Measurements from ENCODE around the gene EDA2R. TPM values are rescaled to one million over a fixed set of nuclear protein-coding genes. Genes with fewer than 3 reads are reported as not detected.

The EDA2R gene
- total and polyA plus RNA-seq, 2 donors (not counting 3 experiments of a cell fraction or from before 2014, with no cell fraction given) = 1.9 TPM

- Histone ChIP-seq H2AFZ (ENCODE audit: low read depth, low read length) (no peak overlapping the region), H3K9ac (replicated peaks; ENCODE audit: extremely low read depth, insufficient read depth, low read length) (no peak overlapping the region), H3K27me3 (ENCODE audit: control insufficient read depth in 2 of 2, insufficient read depth in 2 of 2, low read length in 2 of 2) (no peaks in the 10 kb centered on the region), H3K9me3 (replicated peaks; ENCODE audit: control insufficient read depth, insufficient read depth, low read length) (no peaks in the 10 kb centered on the region), H3K27ac (ENCODE audit: insufficient read depth, low read depth, low read length) (no peak overlapping the region), H3K4me3 (replicated peaks in 1 of 3; ENCODE audit: insufficient read depth in 1 of 3, low read depth in 1 of 3, low read length in 3 of 3) (no peak overlapping the region), H4K20me1 (replicated peaks; ENCODE audit: control insufficient read depth, extremely low read depth, insufficient read depth, low read length) (no peaks in the 10 kb centered on the region), H3K9me1 (replicated peaks; ENCODE audit: control insufficient read depth, extremely low read depth, insufficient read depth, low read length) (no peaks in the 10 kb centered on the region), H3K4me2 (ENCODE audit: insufficient read depth, low read length) (no peak overlapping the region), H3K4me1 (ENCODE audit: control insufficient read depth, extremely low read depth, insufficient read depth, low read length) (no peaks in the 10 kb centered on the region), H3K36me3 (ENCODE audit: control insufficient read depth in 2 of 2, extremely low read depth in 1 of 2, insufficient read depth in 2 of 2, low read length in 2 of 2) (no peaks in the 10 kb centered on the region), H3K79me2 (ENCODE audit: control insufficient read depth, insufficient read depth, low read length) (no peaks in the 10 kb centered on the region)
- no peak for FAIRE-seq
- BruUV-seq (replicated peaks) = no TSS peak
- dilution Hi-C loops (cut with MboI; ENCODE audit: extremely low pct_ligation_motif_present, low sequenced_read_pairs) = no loop called here
- POLR2A ChIA-PET = no interaction called here
- CTCF ChIA-PET = no interaction called here
- intact Hi-C loops (cut with micrococcal nuclease) = no loop called here
- no peak for TF ChIP-seq FOS (IDR thresholded peaks at IDR 0.05; ENCODE audit: borderline replicate concordance, insufficient read depth, low read length)
- no peak for TF ChIP-seq JUN (IDR thresholded peaks at IDR 0.05; ENCODE audit: borderline replicate concordance, insufficient read depth, insufficient read length, low read depth)
- TF ChIP-seq GATA2 (IDR thresholded peaks at IDR 0.05; ENCODE audit: insufficient read depth, insufficient read length, low read depth, low read length) = no peak
- no peak for TF ChIP-seq MYC (IDR thresholded peaks at IDR 0.05; ENCODE audit: low read depth, low read length)
- DNase-seq (ENCODE audit: low read depth, low spot score) = no peak
Measured at GRCh38 chrX:66602381-66602938, 36.4 kb downstream of the EDA2R start.

GRCh38 chrX:66601522-66601921 lies 37.4 kb downstream of the EDA2R start:
- H3K36me3 ChIP-seq (ENCODE audit: control insufficient read depth in 2 of 2, extremely low read depth in 1 of 2, insufficient read depth in 2 of 2, low read length in 2 of 2) = no peaks in the 10 kb centered on the region
- dilution Hi-C loops (cut with MboI; ENCODE audit: extremely low pct_ligation_motif_present, low sequenced_read_pairs) (no loop called here), intact Hi-C loops (cut with micrococcal nuclease) (no loop called here)
- FAIRE-seq (no peak), DNase-seq (ENCODE audit: low read depth, low spot score) (no peak)
- no peaks in the 10 kb centered on the region for H4K20me1 ChIP-seq (replicated peaks; ENCODE audit: control insufficient read depth, extremely low read depth, insufficient read depth, low read length)
- H3K9ac ChIP-seq (replicated peaks; ENCODE audit: extremely low read depth, insufficient read depth, low read length) = no peak overlapping the region
- POLR2A ChIA-PET = no interaction called here
- TF ChIP-seq MAX (IDR thresholded peaks at IDR 0.05; ENCODE audit: insufficient read depth, insufficient read length) = no peak
- TF ChIP-seq CTCF (IDR thresholded peaks at IDR 0.05; ENCODE audit: extremely low read depth in 1 of 2, insufficient read depth in 1 of 2, low read depth in 1 of 2, low read length in 2 of 2) = no peak
- no peak for TF ChIP-seq JUN (IDR thresholded peaks at IDR 0.05; ENCODE audit: borderline replicate concordance, insufficient read depth, insufficient read length, low read depth)
- TF ChIP-seq POLR2A (IDR thresholded peaks at IDR 0.05; ENCODE audit: low read depth, low read length) = no peak
- no peak for TF ChIP-seq EZH2 (IDR thresholded peaks at IDR 0.05; ENCODE audit: borderline replicate concordance, low read depth, low read length, severe bottlenecking)
- no peak for TF ChIP-seq GATA2 (IDR thresholded peaks at IDR 0.05; ENCODE audit: insufficient read depth, insufficient read length, low read depth, low read length)
- no peak for TF ChIP-seq FOS (IDR thresholded peaks at IDR 0.05; ENCODE audit: borderline replicate concordance, insufficient read depth, low read length)
- no peak for TF ChIP-seq MYC (IDR thresholded peaks at IDR 0.05; ENCODE audit: low read depth, low read length)
- no peak for TF ChIP-seq POLR2AphosphoS5 (IDR thresholded peaks at IDR 0.05; ENCODE audit: insufficient read depth, low read depth, low read length)
- H3K27ac ChIP-seq (ENCODE audit: insufficient read depth, low read depth, low read length) = no peak overlapping the region
- BruUV-seq (replicated peaks) = no TSS peak
- no peaks in the 10 kb centered on the region for H3K79me2 ChIP-seq (ENCODE audit: control insufficient read depth, insufficient read depth, low read length)
- no peak overlapping the region for H3K4me3 ChIP-seq (replicated peaks in 1 of 3; ENCODE audit: insufficient read depth in 1 of 3, low read depth in 1 of 3, low read length in 3 of 3)
- no peaks in the 10 kb centered on the region for H3K9me1 ChIP-seq (replicated peaks; ENCODE audit: control insufficient read depth, extremely low read depth, insufficient read depth, low read length)
- CTCF ChIA-PET = no interaction called here
- no peak overlapping the region for H3K4me2 ChIP-seq (ENCODE audit: insufficient read depth, low read length)
- no peaks in the 10 kb centered on the region for H3K27me3 ChIP-seq (ENCODE audit: control insufficient read depth in 2 of 2, insufficient read depth in 2 of 2, low read length in 2 of 2)
- no peaks in the 10 kb centered on the region for H3K9me3 ChIP-seq (replicated peaks; ENCODE audit: control insufficient read depth, insufficient read depth, low read length)
- no peaks in the 10 kb centered on the region for H3K4me1 ChIP-seq (ENCODE audit: control insufficient read depth, extremely low read depth, insufficient read depth, low read length)
- no peak overlapping the region for H2AFZ ChIP-seq (ENCODE audit: low read depth, low read length)

All from endothelial cell of umbilical vein (primary cell).